ENCODE results near the gene PRPH2.

- TF ChIP-seq CTCF (IDR thresholded peaks at IDR 0.05), result no peak
- no peak for TF ChIP-seq POLR2A (IDR thresholded peaks at IDR 0.05)
These were observed 14.3 kb downstream of the PRPH2 start for GRCh38 chr6:42708096-42708495.

Measured in Peyer's patch (tissue), 4 donors.